ENCODE results near the gene IQSEC1. TPM values are rescaled to one million over a fixed set of nuclear protein-coding genes. Genes with fewer than 3 reads are reported as not detected.

IQSEC1 gene
- total and polyA plus RNA-seq, 9 of the 15 experiments (the other 6 are each of a cell fraction or from before 2014, with no cell fraction given) = 0.56 to 39.0 (median 6.8) TPM

- Histone ChIP-seq H3K36me3 (ENCODE audit: control insufficient read depth, insufficient read depth, low read length) (peaks cover 69% of the 10 kb centered on the region), H3K27me3 (ENCODE audit: control insufficient read depth in 2 of 2, insufficient read depth in 2 of 2, low read length in 2 of 2) (no peaks in the 10 kb centered on the region), H3K9me3 (replicated peaks; ENCODE audit: control insufficient read depth, insufficient read depth, low read depth, low read length) (no peaks in the 10 kb centered on the region), H3K79me2 (ENCODE audit: control insufficient read depth, insufficient read depth, low read length) (peaks cover 4% of the 10 kb centered on the region; the same call in 1 of the 3 replicates), H3K4me3 (no peak overlapping the region), H3K4me1 (replicated peaks in 1 of 2; ENCODE audit: control insufficient read depth in 2 of 2, insufficient read depth in 2 of 2, low read length in 2 of 2) (peaks cover 0 to 28% of the 10 kb centered on the region in 2 experiments; a peak in 3 of 5 replicates), H2AFZ (ENCODE audit: low read depth, low read length) (no peak overlapping the region), H3K9me1 (ENCODE audit: control insufficient read depth, insufficient read depth, low read length) (peaks cover 3% of the 10 kb centered on the region), H3K4me2 (ENCODE audit: insufficient read depth, low read length) (no peak overlapping the region), H3K27ac (ENCODE audit: extremely low read depth, low read depth, low read length) (no peak overlapping the region), H4K20me1 (replicated peaks; ENCODE audit: control insufficient read depth, insufficient read depth, low read length) (peaks cover 23% of the 10 kb centered on the region), H3K9ac (ENCODE audit: insufficient read depth in 1 of 2, low read depth in 2 of 2, low read length in 2 of 2) (peak overlapping the region in 1 of 2 experiments; percentile 33; a peak in 1 of 4 replicates)
- POLR2A ChIA-PET = interaction anchor here (0.6 to 1.6 kb wide), 5 partner anchors 17 to 92 kb away, joined by 3 to 4 read pairs (median 4); no protein-coding TSS in a partner anchor
- CTCF ChIA-PET (ENCODE audit: low intra/inter-chr PET ratio) = no interaction called here
- TF ChIP-seq BRD9 (IDR thresholded peaks at IDR 0.05; ENCODE audit: low read depth, partially characterized antibody) = no peak
- no peak for ATAC-seq
- 49% methylated on average over 6 of the region's 6 CpGs for WGBS (ENCODE audit: insufficient coverage, low coverage, missing lambda C conversion rate)
- intact Hi-C loops (cut with micrococcal nuclease) = no loop called here
- no peak for DNase-seq (ENCODE audit: extremely low read depth in 1 of 4, low spot score in 3 of 4)
- no TSS peak for BruUV-seq (replicated peaks)
- in situ Hi-C loops (cut with MboI) = no loop called here
- FAIRE-seq = no peak
Measured at GRCh38 chr3:12929801-12930200, 143.4 kb downstream of the IQSEC1 start.

DNA sequence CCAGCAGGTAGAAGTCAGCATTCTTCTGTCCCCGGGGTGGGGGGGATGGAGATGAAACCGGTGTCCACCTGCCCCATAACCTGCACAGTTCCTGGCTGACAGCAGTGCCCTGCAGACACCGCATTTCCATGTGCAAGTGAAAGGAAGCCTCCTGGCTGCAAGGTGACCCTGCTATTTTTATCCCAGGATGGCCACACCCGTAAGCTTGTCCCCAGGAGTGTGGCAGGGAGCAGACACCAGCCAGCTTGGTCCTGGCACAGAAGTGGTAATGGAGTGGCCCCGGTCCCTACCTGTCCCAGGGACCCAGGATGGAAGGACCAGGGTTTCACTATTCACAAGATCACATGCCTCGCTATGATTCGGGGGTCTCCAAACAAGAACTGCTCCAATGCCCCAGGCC, 146.6 kb downstream of the IQSEC1 start:
- DNase-seq (ENCODE audit: extremely low read depth in 1 of 4, low spot score in 3 of 4) (no peak), FAIRE-seq (no peak), ATAC-seq (no peak)
- WGBS (ENCODE audit: insufficient coverage, low coverage, missing lambda C conversion rate) = 86% methylated on average over 7 of the region's 7 CpGs
- intact Hi-C loops (cut with micrococcal nuclease) = no loop called here
- POLR2A ChIA-PET = interaction anchor here (0.5 kb wide), 1 partner anchor 85 kb away, joined by 3 read pairs; the partner anchor contains the start of gene RPL32
- Histone ChIP-seq H3K79me2 (ENCODE audit: control insufficient read depth, insufficient read depth, low read length) (no peaks in the 10 kb centered on the region), H3K36me3 (ENCODE audit: control insufficient read depth, insufficient read depth, low read length) (peaks cover 67% of the 10 kb centered on the region), H3K4me1 (replicated peaks in 1 of 2; ENCODE audit: control insufficient read depth in 2 of 2, insufficient read depth in 2 of 2, low read length in 2 of 2) (peaks cover 0 to 33% of the 10 kb centered on the region in 2 experiments; a peak in 3 of 5 replicates), H4K20me1 (replicated peaks; ENCODE audit: control insufficient read depth, insufficient read depth, low read length) (peaks cover 14% of the 10 kb centered on the region; the same call in 1 of the 2 replicates), H3K4me3 (no peak overlapping the region), H3K4me2 (ENCODE audit: insufficient read depth, low read length) (no peak overlapping the region), H3K9ac (ENCODE audit: insufficient read depth in 1 of 2, low read depth in 2 of 2, low read length in 2 of 2) (peak overlapping the region in 1 of 2 experiments; percentile 68; a peak in 2 of 4 replicates), H2AFZ (ENCODE audit: low read depth, low read length) (no peak overlapping the region), H3K27ac (ENCODE audit: extremely low read depth, low read depth, low read length) (no peak overlapping the region), H3K27me3 (ENCODE audit: control insufficient read depth in 2 of 2, insufficient read depth in 2 of 2, low read length in 2 of 2) (no peaks in the 10 kb centered on the region), H3K9me3 (replicated peaks; ENCODE audit: control insufficient read depth, insufficient read depth, low read depth, low read length) (no peaks in the 10 kb centered on the region), H3K9me1 (ENCODE audit: control insufficient read depth, insufficient read depth, low read length) (no peaks in the 10 kb centered on the region)
- no TSS peak for BruUV-seq (replicated peaks)
- in situ Hi-C loops (cut with MboI) = no loop called here
- CTCF ChIA-PET (ENCODE audit: low intra/inter-chr PET ratio) = no interaction called here
- TF ChIP-seq CGGBP1 (CRISPR knock-in tag; IDR thresholded peaks at IDR 0.05) (no peak), GATAD2A (IDR thresholded peaks at IDR 0.05) (no peak), TBL1XR1 (IDR thresholded peaks at IDR 0.05; ENCODE audit: low read length in 2 of 2) (no peak), KLF13 (tag; IDR thresholded peaks at IDR 0.05; ENCODE audit: borderline replicate concordance, low read depth) (no peak), ZNF561 (CRISPR knock-in tag; conservative IDR thresholded peaks at IDR 0.05) (no peak), ZNF175 (CRISPR knock-in tag; IDR thresholded peaks at IDR 0.05; ENCODE audit: low read depth) (no peak), FOXA1 (IDR thresholded peaks at IDR 0.05; ENCODE audit: borderline replicate concordance) (no peak), MEIS2 (IDR thresholded peaks at IDR 0.05; ENCODE audit: partially characterized antibody) (no peak), FUS (optimal IDR thresholded peaks at IDR 0.05; ENCODE audit: low read depth, low read length) (no peak), NEUROD1 (IDR thresholded peaks at IDR 0.05; ENCODE audit: borderline replicate concordance, low read depth, low read length, partially characterized antibody) (no peak), HDAC1 (IDR thresholded peaks at IDR 0.05) (no peak)
- TF ChIP-seq, protein P1, sequence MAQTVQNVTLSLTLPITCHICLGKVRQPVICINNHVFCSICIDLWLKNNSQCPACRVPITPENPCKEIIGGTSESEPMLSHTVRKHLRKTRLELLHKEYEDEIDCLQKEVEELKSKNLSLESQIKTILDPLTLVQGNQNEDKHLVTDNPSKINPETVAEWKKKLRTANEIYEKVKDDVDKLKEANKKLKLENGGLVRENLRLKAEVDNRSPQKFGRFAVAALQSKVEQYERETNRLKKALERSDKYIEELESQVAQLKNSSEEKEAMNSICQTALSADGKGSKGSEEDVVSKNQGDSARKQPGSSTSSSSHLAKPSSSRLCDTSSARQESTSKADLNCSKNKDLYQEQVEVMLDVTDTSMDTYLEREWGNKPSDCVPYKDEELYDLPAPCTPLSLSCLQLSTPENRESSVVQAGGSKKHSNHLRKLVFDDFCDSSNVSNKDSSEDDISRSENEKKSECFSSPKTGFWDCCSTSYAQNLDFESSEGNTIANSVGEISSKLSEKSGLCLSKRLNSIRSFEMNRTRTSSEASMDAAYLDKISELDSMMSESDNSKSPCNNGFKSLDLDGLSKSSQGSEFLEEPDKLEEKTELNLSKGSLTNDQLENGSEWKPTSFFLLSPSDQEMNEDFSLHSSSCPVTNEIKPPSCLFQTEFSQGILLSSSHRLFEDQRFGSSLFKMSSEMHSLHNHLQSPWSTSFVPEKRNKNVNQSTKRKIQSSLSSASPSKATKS (CRISPR knock-in tag; IDR thresholded peaks at IDR 0.05) = no peak
- TF ChIP-seq, protein P2, sequence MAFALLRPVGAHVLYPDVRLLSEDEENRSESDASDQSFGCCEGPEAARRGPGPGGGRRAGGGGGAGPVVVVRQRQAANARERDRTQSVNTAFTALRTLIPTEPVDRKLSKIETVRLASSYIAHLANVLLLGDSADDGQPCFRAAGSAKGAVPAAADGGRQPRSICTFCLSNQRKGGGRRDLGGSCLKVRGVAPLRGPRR (CRISPR knock-in tag; IDR thresholded peaks at IDR 0.05) = no peak
